ENCODE data around the gene MAGEF1.
"Not testable (repeated sequence)": the region's sequence is repeated elsewhere in the genome, so short reads cannot be mapped to it uniquely, and the experiment has no call there.

The MAGEF1 gene

DNA sequence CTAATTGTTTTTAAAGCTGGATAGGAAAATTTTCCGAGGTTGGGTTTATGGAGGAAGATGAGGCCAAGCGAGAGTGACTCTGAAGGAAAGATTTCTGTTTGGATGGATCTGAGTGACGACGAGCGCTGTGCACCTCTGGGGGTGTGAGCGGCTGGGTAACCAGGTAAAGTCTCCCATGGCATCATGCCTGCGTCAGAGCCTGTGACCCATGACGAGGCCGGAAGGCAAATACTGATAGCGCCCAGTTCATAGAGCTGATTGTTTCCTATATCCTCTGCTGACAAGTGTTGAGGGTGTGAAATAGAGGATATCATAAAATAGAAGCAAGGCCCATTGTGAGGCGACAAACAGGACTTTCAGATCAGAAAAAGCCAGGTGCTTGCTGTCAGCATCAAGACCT lies 33.7 kb upstream of the MAGEF1 start:
- no peak overlapping the region for H3K27ac ChIP-seq
- no peak overlapping the region for H3K4me3 ChIP-seq

DNA sequence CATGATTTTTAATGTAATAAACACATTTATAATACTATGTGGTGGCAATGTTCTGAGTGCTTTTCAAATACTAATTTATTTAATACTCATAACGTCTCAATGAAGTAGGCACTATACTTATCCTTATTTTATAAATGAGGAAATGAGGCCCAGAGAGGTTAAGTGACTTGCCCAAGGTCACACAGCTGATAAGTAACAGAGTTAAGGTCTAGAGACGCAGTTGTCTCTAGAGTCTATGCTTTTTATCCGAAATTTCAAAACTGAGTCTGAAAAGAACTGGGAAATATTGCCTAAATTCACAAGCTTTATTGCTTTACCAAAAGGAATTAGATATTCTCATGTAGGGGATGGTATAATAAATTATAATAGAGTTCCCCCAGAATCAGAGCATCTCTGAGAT lies 31.4 kb upstream of the MAGEF1 start:
- Histone ChIP-seq H3K4me3 (no peak overlapping the region), H3K27ac (no peak overlapping the region)

DNA sequence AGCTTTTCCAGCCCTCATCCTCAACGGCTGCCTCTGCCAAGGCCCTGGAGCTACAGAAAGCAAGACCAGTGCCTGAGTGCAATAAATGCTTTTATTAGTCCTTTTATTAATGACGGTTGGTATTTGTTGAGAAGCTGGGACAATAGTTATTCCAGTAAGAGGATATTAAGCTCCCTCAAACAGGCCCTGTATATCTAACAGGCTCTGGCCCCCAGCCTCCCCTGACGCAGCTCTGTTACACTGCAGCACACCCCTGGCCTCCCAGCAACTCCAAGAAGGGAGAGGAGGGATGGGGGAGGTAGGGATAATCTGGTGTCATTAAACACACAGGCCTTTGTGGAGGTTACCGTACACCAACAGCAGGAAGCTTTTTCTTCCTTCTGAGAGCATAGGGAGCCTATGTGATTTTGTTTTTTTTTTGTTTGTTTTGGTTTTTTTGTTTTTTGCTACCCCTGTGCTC lies 30.8 kb upstream of the MAGEF1 start:
- H3K27ac ChIP-seq, result peak overlapping the region in 3 of 21 experiments; percentile 11 to 51 (median 42)

DNA sequence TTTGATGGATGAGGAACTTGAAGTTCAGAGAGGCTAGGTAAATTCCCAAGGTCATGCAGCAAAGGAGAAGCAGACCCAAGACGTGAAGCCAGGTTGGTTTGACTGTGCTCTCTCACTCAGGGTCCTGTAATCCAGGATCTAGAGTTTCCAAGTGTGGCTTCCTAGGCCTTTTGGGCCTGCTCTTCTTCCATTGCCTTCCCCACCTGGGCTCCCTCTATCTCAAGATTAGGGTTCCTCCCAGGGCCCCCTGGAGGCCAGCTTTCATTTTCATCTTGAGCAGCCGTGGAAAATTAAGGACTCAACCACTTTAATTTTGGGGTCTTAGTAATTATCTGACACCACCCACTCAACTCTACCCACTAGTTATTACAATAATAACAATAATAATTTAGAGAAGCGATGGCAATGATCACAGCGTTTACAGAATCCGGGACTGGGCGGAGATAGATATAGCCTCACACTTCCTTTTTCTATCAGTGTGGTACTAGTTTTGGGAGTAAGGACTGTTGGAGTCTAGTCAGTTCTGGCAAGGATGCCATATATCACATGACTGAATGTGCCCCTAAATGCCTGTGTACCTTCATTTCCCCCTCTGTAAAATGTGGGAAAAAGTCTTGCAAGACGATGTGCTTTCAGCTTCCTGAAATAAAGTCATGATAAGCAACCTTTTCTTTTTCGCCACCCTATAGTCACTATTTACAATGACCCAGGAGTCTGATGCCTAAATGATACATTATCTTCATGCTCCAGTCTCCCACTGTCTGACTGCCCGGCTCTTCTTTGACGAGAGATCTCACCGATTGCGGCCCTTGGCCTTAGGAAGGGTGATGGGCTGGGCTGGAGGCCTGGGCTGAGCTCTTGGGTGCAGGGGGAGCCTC lies 30.2 kb upstream of the MAGEF1 start:
- no peak overlapping the region for H3K4me3 ChIP-seq
- H3K27ac ChIP-seq, result peak overlapping the region in 5 of 21 experiments; percentile 42 to 89 (median 80)

More for the DNA sequence above, 30.8 kb upstream of the MAGEF1 start:
- no peak overlapping the region for H3K4me3 ChIP-seq

DNA sequence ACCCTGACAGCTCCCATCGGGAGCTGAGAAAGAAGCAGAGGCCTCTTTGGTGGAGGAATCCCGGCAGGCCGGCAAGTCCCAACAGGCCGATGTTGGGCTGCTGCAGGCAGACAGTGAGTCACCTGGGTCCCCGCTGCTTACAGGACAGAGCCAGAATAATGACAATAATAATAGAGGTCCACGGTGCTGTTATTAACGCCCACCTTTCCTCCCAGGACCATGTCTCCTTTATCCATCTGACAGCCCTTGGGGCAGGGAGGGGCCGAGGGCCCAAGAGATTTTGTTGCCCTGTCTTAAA lies 29.3 kb upstream of the MAGEF1 start:
- peak overlapping the region in 20 of 21 experiments; percentile 21 to 90 (median 72) for H3K27ac ChIP-seq
- H3K4me3 ChIP-seq, result no peak overlapping the region

DNA sequence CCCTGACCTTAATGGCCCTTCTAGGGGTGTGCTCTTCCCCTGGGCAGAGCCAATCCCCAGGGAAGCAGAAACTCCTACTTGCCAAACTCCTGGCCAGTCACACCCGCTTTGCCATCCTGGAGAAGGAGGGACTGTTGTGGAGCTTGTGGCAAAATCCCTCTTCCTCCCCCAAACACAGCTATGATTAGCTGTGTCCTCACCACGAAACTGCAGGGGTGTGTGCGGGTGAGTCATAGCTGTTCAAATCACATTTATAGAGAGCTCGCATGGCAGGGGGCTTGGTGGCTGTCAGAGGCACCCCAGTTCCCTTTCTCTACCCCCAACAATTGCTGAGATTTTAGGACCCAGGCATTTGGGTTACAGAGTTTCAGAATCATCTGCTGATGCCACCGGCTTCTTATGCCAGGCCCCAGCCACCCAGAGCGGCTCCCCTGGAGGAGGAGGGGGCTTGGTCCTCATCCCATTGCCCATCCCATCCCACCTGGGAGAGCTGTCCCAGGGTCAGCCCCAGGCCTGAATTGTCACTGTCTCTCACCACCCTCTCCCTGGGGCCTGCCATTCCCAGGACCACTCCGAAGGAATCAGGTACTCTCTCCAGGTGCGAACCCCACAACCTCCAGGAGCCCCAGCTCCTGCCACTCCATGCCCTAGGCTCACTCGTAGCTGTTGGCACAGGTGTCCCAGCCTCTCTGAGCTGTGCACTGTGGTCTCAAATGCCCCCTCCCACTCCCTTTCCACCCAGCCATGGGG lies 28.8 kb upstream of the MAGEF1 start:
- Histone ChIP-seq H3K27ac (peak overlapping the region in 20 of 21 experiments; percentile 21 to 90 (median 72)), H3K4me3 (no peak overlapping the region)

DNA sequence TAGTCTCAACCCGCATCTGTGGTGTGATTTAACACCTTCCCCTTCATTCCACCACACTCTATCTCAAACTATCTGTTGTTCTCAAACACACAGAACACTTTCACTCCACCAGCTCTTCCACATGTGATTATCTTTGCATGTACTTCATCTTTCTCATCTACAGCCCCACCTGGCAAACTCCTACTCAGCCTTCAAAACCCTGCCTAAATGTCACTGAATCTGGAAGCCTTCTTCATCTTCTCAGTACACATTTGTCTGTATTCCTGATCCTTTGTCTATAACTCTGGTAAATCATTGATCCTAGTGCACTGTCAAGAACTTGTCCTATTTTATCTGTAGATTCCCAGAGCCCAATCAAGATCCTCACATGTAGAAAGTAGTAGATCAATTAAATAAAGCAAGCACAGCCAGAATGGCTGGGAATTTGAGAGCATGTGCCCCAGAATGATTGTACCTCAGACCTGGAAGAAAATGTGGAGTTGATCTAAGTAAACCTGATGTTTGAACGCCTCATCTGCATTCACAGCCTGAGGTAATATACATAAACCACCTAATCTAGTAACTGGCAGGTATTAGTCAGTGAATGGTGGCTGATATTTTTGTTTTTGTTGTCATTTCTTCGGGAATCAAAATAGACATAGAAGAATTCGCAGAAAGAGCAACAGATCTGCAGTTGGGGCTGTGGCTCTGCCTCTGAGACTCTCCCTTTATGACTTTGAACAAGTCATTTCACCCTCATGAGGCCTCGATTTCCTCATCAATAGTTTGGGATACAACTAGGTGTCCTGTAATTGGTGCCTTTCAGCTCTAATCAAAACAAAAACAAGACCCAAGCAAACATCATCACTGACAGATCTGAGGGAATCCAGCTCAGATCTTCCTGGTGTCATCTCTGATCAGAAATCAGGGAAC lies 28.0 kb upstream of the MAGEF1 start:
- Histone ChIP-seq H3K27ac (peak overlapping the region in 14 of 21 experiments; percentile 26 to 90 (median 72)), H3K4me3 (no peak overlapping the region)

DNA sequence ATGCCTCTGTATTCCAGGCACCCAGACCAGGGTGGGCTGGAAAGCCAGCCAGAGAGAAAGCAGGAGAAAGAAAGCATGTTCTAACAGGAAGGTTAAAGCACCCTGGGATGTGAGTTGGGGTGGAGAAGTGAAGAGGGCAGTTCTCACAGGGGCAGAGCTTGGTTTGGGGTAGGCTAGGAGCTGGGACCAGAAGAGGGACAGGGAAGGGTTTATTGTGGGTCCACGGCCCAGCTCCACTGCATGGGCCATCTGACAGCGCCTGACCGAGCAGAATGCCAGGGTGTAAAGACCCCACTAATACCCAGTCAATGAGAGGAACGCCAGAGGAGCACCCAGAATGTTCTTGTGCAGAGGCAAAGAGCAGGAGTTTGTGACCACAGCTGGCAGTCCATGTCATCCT lies 27.1 kb upstream of the MAGEF1 start:
- no peak overlapping the region for H3K4me3 ChIP-seq
- peak overlapping the region in 14 of 21 experiments; percentile 9 to 89 (median 58) for H3K27ac ChIP-seq

DNA sequence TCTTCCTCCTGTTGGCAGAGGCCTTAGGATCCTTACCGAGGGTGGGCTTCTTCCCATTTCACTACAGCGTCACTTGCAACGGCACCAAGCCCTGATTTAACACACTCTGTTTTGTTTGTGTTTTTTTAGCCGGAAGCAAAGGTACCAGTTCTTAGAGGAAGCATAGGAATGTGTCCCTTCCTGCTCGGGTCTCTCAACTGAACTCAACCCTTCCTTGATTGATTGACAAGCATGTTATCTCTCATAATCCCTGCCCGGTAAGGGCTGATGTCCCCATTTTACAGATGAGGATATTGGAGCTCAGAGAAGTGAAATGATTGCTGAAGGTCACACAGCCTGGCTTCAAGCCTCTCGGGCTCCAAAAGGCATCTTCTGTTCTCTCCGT lies 26.6 kb upstream of the MAGEF1 start:
- Histone ChIP-seq H3K4me3 (no peak overlapping the region), H3K27ac (peak overlapping the region in 17 of 21 experiments; percentile 6 to 89 (median 55))

DNA sequence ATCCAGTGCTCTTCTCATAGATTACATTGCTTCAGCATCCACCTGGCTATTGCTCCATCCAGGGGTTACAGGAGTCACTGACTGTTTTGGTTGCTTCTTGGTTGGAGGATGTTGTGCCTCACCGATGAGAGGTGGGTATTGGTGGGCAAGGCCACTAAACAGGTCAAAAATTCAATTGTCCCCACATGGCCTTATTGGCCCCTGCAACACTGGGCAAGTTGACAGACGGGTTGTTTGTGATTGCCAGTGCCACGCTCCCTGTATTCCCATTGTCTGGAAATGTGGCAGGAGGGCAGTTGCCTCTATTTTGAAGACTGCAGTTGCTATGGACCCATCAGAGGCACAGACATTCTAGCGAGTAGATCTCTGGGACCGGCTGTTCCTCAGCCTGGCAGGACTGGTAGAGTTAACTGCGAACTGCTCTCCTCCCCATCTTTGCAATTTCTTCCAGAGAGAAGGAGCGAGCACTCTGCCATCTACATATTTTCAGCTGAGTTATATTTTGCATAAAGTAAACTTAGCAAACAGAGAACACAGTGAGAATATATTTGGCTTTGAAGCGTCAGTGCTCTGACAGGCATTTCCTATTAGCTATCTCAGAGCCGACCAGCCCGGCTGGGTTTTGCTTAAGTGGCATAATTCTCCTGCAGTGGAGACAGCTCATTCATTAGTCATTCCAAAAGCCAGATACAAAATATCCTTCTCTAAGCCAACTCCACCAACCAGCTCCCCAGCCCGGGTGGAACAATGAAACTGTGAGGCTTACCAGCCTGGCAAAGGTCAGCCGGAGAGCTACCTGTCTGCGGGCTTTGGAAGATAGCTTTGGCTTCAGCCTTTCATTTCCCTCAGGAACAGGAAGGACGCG lies 26.0 kb upstream of the MAGEF1 start:
- Histone ChIP-seq H3K4me3 (no peak overlapping the region), H3K27ac (peak overlapping the region in 17 of 21 experiments; percentile 6 to 89 (median 55))

DNA sequence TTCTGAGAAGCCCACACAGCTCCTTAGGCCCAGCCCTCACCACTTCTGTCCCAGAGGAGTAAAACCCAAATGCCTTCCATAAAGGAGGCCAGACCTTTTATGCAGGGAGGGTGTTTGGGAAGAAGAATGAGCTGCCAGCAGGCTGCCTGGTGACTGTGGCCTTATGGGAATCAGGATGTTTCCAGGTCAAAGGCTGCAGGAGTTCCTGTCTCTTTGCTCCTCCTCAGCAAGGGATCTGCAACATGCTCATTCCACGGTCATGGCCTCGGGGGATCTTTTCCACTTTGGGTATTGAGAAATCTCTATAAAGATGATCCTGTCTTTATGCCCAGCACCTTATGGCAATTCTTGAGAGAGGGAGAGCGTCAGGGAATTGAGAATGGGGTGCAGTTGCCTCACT lies 25.2 kb upstream of the MAGEF1 start:
- H3K27ac ChIP-seq, result peak overlapping the region in 1 of 21 experiments; percentile 77
- H3K4me3 ChIP-seq, result no peak overlapping the region

DNA sequence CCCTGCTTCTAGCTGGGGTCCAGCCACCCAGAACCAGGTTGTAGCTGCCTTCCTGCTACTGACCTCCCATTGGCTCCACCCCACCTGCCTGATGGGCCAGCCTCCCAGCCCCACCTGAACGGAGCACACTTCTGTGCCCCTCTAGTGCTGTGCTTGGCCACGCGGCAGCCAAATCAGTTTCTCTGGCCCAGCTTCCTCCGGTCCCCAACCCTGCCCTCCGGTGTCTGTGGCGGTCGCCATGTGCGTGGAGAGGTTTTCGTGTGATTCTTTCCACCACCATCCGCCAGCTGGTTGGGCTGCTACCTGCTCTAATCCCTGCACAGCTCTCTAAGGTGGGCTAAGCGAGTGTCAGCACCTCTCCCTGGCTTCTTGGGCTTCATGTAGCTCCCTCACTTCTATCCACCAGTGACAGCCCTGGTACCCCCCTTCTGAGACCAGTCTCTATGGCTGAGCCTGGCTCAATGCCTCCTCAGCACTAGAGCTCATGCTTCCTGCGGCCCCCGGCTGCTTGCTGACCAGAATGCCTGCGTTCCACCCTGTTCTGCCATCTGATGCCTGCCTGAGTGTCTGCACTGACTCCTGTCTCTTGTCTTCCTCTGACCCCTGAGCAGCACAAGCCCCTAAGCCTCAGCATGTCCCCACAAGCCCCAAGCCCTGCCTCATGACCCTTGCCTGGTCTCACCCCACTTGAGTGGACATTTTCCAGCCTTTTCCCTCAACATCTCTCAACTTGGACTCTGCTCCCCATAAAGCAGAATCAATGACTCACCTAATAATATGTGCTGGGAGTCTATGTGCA lies 23.2 kb upstream of the MAGEF1 start:
- H3K4me3 ChIP-seq, result no peak overlapping the region
- H3K27ac ChIP-seq, result no peak overlapping the region

DNA sequence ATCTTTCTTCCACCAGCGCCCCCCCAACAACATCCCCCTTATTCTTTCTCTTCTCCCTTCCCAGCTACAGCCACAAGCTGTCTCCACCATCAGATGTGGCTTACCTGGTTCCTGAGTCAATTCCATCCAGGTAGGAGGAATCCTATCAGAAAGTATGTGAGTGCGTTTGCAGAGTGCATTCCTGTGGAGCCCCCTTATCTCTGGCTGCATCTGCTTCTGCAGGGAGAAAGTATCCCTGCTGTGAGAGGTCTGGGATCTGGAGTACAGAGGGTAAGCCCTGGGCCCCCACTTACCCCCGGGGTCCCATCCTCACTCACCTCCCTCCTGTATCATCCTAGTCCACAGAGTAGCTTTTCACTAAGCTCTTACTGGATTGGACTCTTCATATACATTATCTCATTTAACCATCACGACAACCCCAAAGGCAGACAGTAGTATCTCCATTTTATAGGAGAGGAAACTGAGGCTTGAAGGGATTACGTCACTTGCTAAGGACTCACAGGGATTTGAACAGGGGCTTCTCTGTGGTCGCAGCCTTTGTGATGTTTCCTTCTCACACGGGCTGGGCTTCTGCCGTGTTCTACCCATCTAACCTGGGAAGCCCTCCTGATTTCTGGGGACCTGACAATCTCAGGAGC lies 22.2 kb upstream of the MAGEF1 start:
- Histone ChIP-seq H3K4me3 (no peak overlapping the region), H3K27ac (no peak overlapping the region)

DNA sequence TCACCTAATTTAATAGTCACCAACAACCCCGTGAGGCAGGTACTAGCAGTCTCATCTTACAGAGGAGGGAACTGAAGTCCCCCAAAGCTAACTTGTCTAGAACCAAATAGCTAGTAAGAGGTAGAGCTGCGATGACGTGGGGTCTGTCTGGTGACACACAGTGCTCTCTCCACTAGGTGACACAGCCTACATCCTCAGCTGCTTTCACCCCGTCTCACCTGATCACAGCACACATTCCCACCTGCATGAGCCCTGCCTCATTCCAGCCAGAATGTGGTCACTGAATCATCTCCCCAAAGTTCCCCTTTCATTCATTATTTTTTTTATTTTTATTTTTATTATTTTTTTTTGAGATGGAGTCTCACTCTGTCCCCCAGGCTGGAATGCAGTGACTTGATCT lies 21.3 kb upstream of the MAGEF1 start:
- no peak overlapping the region for H3K27ac ChIP-seq
- H3K4me3 ChIP-seq, result no peak overlapping the region

DNA sequence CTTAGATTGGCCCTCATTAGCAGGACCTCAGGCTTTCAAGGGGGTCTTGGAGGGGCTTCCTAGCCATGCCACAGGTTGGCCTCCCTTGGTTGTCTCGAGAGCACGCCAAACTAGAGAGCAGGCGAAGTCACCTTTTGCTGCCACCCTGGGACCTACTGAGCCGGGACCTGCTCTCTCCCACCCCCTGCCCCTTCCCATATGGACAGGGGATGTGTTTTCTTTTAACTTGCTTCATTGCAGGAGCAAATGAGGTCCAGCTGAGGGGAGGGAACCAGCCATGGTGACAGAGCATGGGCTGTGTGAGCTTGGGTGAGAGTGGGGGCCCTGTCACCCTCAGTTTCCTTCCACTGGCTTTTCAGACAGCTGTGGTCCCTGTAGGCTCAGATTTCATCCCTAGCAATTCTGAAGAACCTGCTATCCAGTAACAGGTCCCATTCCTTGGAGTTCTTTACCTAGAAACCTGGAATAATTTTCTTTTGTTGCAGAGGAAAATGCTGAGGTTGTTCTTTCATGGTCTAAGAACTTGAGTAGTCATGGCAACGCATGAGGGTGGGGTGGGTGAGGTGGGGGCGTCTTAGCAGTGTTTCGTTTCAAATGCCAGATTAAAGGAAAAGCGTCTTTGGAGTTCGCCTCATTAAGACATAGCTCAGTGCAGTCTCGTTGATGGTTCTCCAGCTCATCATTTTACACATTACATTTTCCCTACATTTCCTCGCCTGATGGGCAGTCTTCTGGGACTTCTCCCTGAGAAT lies 20.1 kb upstream of the MAGEF1 start:
- Histone ChIP-seq H3K27ac (no peak overlapping the region), H3K4me3 (no peak overlapping the region)

DNA sequence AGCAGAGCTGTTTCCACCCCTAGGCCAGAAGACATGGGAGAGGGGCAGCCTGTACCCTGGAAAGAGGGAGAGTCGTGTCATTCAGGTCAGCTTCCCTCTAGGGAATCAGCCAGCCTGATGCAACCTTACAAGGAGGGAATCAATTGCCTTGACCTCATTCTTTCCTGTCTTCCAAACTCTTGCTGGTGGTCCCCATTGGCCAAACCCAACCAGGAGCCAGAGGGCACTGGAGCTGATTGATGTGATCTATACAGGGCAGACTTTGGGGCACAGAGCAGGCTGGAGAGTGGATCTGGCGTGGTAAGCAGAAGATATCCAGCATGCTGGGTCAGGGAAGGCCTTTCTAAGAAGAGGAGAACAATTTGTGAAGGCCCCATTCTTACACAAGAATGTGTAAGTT lies 19.1 kb upstream of the MAGEF1 start:
- no peak overlapping the region for H3K27ac ChIP-seq
- no peak overlapping the region for H3K4me3 ChIP-seq

DNA sequence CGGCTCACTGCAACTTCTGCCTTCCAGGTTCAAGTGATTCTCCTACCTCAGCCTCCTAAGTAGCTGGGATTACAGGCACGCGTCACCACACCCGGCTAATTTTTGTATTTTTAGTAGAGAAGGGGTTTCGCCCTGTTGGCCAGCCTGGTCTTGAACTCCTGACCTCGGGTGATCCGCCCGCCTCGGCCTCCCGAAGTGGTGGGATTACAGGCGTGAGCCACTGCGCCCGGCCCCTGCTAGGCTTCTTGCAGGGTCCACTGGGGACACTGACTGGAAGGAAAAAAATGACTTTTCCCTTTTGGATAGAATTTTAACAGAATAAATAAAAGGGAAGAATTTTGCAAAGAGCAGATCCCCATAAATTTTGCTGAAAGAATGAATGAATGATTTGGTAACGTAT lies 17.3 kb upstream of the MAGEF1 start:
- H3K4me3 ChIP-seq, H3K27ac ChIP-seq: not testable (repeated sequence)

All from skin epidermis (tissue), 12 donors.